OCI-LY7 (cell line): ENCODE results near the gene RNF41. TPM values are rescaled to one million over a fixed set of nuclear protein-coding genes. Genes with fewer than 3 reads are reported as not detected.

ENCODE experiments used
- BruUV-seq: library from RNA; stranded (reverse); fragments of 400-500 nt; replicated peaks from 2 replicates; lab custom pipeline; 2021; lab: Mats Ljungman, UMichigan
- CTCF ChIA-PET: fragments of 300-600 bp; sonication (Branson Sonifier 250); formaldehyde crosslinking; loops from one replicate; lab custom pipeline; 2022; ENCODE audit warnings: antibody characterized with exemption; ENCODE audit not compliant: unreplicated experiment; lab: Charles Lee
- POLR2A ChIA-PET: fragments of 300-600 bp; sonication (Branson Sonifier 250); formaldehyde crosslinking; loops from one replicate; lab custom pipeline; 2022; ENCODE audit warnings: antibody characterized with exemption; lab: Charles Lee
- DNase-seq: peaks from one replicate; pipeline ENCODE4 v3.0.0-alpha.2; 2015; ENCODE audit warnings: low spot score
- H2AFZ ChIP-seq: fragments of 200-600 bp; sonication (generic), shearing (Covaris generic); 2 replicates; pipeline ENCODE4 v1.6.1; 2014; ENCODE audit warnings: mild to moderate bottlenecking, antibody characterized with exemption, low read length, moderate library complexity
- H3K27ac ChIP-seq: fragments of 200-600 bp; sonication (generic); 2 replicates; pipeline ENCODE4 v1.5.1; 2014; ENCODE audit warnings: mixed run types, low read depth, mild to moderate bottlenecking, moderate library complexity, low read length, inconsistent platforms; ENCODE audit not compliant: poor library complexity, severe bottlenecking
- H3K36me3 ChIP-seq: fragments of 200-600 bp; sonication (generic); 2 replicates; pipeline ENCODE4 v1.6.1; 2014; ENCODE audit warnings: mild to moderate bottlenecking, antibody characterized with exemption, low read length, moderate library complexity, mixed read lengths; ENCODE audit not compliant: insufficient read depth
- H3K4me1 ChIP-seq: fragments of 200-600 bp; sonication (generic); 2 replicates; pipeline ENCODE4 v1.5.1; 2014; ENCODE audit warnings: mild to moderate bottlenecking, low read length; ENCODE audit not compliant: insufficient read depth, poor library complexity, severe bottlenecking
- H3K4me2 ChIP-seq: fragments of 200-600 bp; sonication (generic); 2 replicates; pipeline ENCODE4 v1.6.1; 2014; ENCODE audit warnings: mild to moderate bottlenecking, low read length
- H3K4me3 ChIP-seq: fragments of 200-600 bp; sonication (generic); 2 replicates; pipeline ENCODE4 v1.5.1; 2014; ENCODE audit warnings: mild to moderate bottlenecking, low read depth, low read length; ENCODE audit not compliant: poor library complexity, severe bottlenecking
- H3K79me2 ChIP-seq: fragments of 200-600 bp; sonication (generic); 2 replicates; pipeline ENCODE4 v1.6.1; 2016; ENCODE audit warnings: low read depth, mild to moderate bottlenecking, low read length, moderate library complexity, mixed read lengths; ENCODE audit not compliant: insufficient read depth
- H3K9me2 ChIP-seq: fragments of 200-600 bp; sonication (generic); 2 replicates; pipeline ENCODE4 v1.6.1; 2016; ENCODE audit warnings: mild to moderate bottlenecking, low read length, mixed read lengths; ENCODE audit not compliant: insufficient read depth
- H3K9me3 ChIP-seq: fragments of 200-600 bp; sonication (generic); 2 replicates; pipeline ENCODE4 v1.6.1; 2014; ENCODE audit warnings: mild to moderate bottlenecking, mixed run types, low read length, mixed read lengths
- H4K20me1 ChIP-seq: fragments of 200-600 bp; sonication (generic); 2 replicates; pipeline ENCODE4 v1.6.1; 2014; ENCODE audit warnings: mild to moderate bottlenecking, antibody characterized with exemption, low read length, moderate library complexity, mixed read lengths; ENCODE audit not compliant: insufficient read depth
- CTCF ChIP-seq: fragments of 200-600 bp; sonication (generic); conservative IDR thresholded peaks from 2 replicates; pipeline ENCODE4 v1.5.1; 2014; ENCODE audit warnings: mild to moderate bottlenecking, antibody characterized with exemption, low read length, moderate library complexity, mixed read lengths
- EZH2phosphoT487 ChIP-seq: fragments of 200-600 bp; sonication (generic); IDR thresholded peaks from 2 replicates; pipeline ENCODE4 v1.6.1; 2018; ENCODE audit warnings: low read depth, borderline replicate concordance, mild to moderate bottlenecking, mixed run types, antibody characterized with exemption, low read length, moderate library complexity, mixed read lengths
- intact Hi-C: fragments of 100-400 bp; cut with micrococcal nuclease; formaldehyde crosslinking; loops from one replicate; pipeline ENCODE4 v1.10.0; 2022; ENCODE audit not compliant: unreplicated experiment
- total RNA-seq, 2 experiments: library from RNA; depleted of rRNA in 1 of 2; stranded (reverse); fragments of >200 nt in 1 of 2; shearing (Covaris generic) in 1 of 2; gene quantifications; 2 replicates each; pipeline ENCODE4 v1.2.3, GENCODE V29; 2014 to 2022

RNF41 gene
- total RNA-seq, 2 experiments from 2014 or later: 43.7 to 76.1 TPM

GRCh38 chr12:56205445-56205844 lies 16.3 kb downstream of the RNF41 start:
- TF ChIP-seq CTCF (peak; percentile 68), EZH2phosphoT487 (no peak)
- no TSS peak for BruUV-seq

GRCh38 chr12:56204275-56204674 lies 17.4 kb downstream of the RNF41 start:
- no peaks in the 10 kb centered on the region for H3K9me3 ChIP-seq
- no peaks in the 10 kb centered on the region for H3K79me2 ChIP-seq
- H3K27ac ChIP-seq: no peak overlapping the region
- H3K4me3 ChIP-seq: no peak overlapping the region
- peaks cover 46% of the 10 kb centered on the region for H3K36me3 ChIP-seq
- intact Hi-C loops: no loop called here
- no TSS peak for BruUV-seq
- H3K9me2 ChIP-seq: no peaks in the 10 kb centered on the region
- DNase-seq: no peak
- H3K4me2 ChIP-seq: no peak overlapping the region
- H2AFZ ChIP-seq: no peak overlapping the region
- TF ChIP-seq CTCF (no peak), EZH2phosphoT487 (no peak)
- H4K20me1 ChIP-seq: no peaks in the 10 kb centered on the region
- ChIA-PET POLR2A (interaction anchor here (6.1 kb wide), 1 partner anchor 18 kb away, joined by 85 read pairs; the partner anchor contains the start of gene RNF41), CTCF (interaction anchor here (4.4 kb wide), 1 partner anchor 17 kb away, joined by 35 read pairs; the partner anchor contains the start of gene RNF41)
- peaks cover 42% of the 10 kb centered on the region for H3K4me1 ChIP-seq

More at GRCh38 chr12:56205445-56205844, 16.3 kb downstream of the RNF41 start:
- Histone ChIP-seq H3K4me2 (no peak overlapping the region), H4K20me1 (no peaks in the 10 kb centered on the region), H3K9me3 (no peaks in the 10 kb centered on the region), H3K27ac (no peak overlapping the region), H2AFZ (no peak overlapping the region), H3K4me1 (peaks cover 42% of the 10 kb centered on the region), H3K9me2 (no peaks in the 10 kb centered on the region), H3K36me3 (peaks cover 56% of the 10 kb centered on the region), H3K4me3 (no peak overlapping the region), H3K79me2 (no peaks in the 10 kb centered on the region)
- intact Hi-C loops: no loop called here
- ChIA-PET CTCF (interaction anchor here (4.4 kb wide), 1 partner anchor 16 kb away, joined by 35 read pairs; the partner anchor contains the start of gene RNF41), POLR2A (interaction anchor here (0.5 to 6.1 kb wide), 9 partner anchors 9 to 324 kb away, joined by 3 to 85 read pairs (median 3); partner anchors contain the start of genes IL23A, RNF41 and ZC3H10)
- peak; percentile 56 for DNase-seq

- ChIA-PET POLR2A (interaction anchor here (2.2 kb wide), 1 partner anchor 19 kb away, joined by 12 read pairs; the partner anchor contains the start of gene RNF41), CTCF (no interaction called here)
- Histone ChIP-seq H4K20me1 (no peaks in the 10 kb centered on the region), H3K4me1 (peaks cover 32% of the 10 kb centered on the region), H2AFZ (no peak overlapping the region), H3K4me2 (no peak overlapping the region), H3K9me3 (no peaks in the 10 kb centered on the region), H3K4me3 (no peak overlapping the region), H3K27ac (no peak overlapping the region), H3K9me2 (no peaks in the 10 kb centered on the region), H3K79me2 (no peaks in the 10 kb centered on the region), H3K36me3 (peaks cover 37% of the 10 kb centered on the region)
- no TSS peak for BruUV-seq
- no peak for DNase-seq
- intact Hi-C loops: no loop called here
- TF ChIP-seq CTCF: no peak
- TF ChIP-seq EZH2phosphoT487: no peak
Observed at GRCh38 chr12:56202838-56203237, 18.9 kb downstream of the RNF41 start.
